ENCODE data around the gene HBEGF. TPM values are rescaled to one million over a fixed set of nuclear protein-coding genes. Genes with fewer than 3 reads are reported as not detected.
"Not testable (repeated sequence)": the region's sequence is repeated elsewhere in the genome, so short reads cannot be mapped to it uniquely, and the experiment has no call there.

The HBEGF gene
- total RNA-seq, 1 donor from 2014 or later, result 25.0 TPM

DNA sequence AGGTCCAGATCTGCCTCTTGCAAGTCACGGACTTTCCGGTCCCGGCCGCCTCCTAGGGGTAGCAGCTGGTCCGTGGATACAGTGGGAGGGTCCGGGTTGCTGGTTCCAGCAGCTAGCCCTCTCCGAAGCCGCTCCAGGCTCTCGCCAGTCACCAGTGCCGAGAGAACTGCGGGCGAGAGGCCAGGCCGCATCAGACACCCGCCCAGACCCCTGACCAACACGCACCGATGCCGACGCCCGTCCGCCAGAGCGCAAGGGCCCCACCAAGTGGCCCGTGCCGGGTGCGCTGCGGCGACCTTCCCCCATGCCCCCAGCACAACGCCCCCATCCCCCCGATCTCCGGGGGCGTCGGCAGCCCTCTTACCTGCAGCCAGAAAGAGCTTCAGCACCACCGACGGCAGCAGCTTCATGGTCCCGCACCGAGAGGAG lies 470 bp downstream of the HBEGF start:
- TF ChIP-seq, protein P1, sequence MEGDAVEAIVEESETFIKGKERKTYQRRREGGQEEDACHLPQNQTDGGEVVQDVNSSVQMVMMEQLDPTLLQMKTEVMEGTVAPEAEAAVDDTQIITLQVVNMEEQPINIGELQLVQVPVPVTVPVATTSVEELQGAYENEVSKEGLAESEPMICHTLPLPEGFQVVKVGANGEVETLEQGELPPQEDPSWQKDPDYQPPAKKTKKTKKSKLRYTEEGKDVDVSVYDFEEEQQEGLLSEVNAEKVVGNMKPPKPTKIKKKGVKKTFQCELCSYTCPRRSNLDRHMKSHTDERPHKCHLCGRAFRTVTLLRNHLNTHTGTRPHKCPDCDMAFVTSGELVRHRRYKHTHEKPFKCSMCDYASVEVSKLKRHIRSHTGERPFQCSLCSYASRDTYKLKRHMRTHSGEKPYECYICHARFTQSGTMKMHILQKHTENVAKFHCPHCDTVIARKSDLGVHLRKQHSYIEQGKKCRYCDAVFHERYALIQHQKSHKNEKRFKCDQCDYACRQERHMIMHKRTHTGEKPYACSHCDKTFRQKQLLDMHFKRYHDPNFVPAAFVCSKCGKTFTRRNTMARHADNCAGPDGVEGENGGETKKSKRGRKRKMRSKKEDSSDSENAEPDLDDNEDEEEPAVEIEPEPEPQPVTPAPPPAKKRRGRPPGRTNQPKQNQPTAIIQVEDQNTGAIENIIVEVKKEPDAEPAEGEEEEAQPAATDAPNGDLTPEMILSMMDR (conservative IDR thresholded peaks at IDR 0.05; ENCODE audit: low read depth, low read length), result peak; percentile 51
- no peak for DNase-seq (ENCODE audit: low read depth)

DNA sequence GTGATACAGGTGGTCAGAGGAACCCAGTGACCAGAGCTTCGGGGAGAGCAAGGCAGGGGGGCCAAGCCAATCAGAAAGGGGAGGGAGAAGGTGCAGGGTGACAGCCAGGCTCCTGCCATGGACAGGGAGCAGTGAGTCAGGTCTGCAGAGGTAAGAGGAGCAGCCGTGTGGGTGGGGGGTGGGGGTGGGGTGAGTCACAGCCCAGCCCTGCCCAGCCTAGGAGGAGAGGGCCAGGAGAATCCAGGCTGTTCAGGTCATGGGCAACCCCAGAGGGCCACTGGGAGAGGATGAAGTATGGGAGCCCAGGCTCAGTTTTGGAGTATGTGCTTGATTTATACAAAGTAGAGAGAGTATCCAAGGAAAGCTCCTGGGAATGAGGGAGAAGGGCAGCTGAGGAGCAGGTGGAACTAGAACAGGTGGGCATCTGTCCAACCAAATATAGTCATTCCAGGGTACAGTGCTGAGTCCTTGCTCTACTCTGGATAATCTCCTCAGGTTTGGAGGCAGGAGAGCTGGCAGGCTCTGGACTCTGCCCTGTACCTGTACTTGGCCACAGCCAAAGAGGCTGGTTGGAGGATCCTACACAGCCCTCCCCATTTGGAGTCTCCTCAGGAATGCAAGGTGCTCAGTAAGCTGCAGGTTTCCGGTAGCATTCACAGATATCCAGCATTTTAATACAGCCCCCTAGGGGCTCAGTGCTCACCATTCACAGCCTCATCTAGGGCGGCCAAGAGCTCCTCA lies 1.6 kb downstream of the HBEGF start:
- DNase-seq (ENCODE audit: low read depth), result no peak

More for the DNA sequence above, 470 bp downstream of the HBEGF start:
- H3K4me3 ChIP-seq (ENCODE audit: low read depth, low read length), result peak overlapping the region; percentile 76

DNA sequence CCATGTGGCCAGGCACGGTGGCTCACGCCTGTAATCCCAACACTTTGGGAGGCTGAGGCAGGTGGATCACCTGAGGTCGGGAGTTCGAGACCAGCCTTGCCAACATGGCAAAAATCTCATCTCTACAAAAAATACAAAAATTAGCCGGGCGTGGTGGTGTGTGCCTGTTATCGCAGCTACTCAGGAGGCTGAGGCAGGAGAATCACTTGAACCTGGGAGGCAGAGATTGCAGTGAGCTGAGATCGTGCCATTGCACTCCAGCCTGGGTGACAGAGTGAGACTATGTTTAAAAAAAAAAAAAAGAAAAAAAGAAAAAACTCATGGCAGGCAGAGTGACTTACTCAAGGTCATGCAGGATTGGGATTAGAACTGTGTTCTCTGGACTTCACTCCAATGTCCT lies 2.6 kb downstream of the HBEGF start:
- DNase-seq (ENCODE audit: low read depth); H3K4me3 ChIP-seq (ENCODE audit: low read depth, low read length): not testable (repeated sequence)

More for the DNA sequence above, 1.6 kb downstream of the HBEGF start:
- H3K4me3 ChIP-seq (ENCODE audit: low read depth, low read length), result peak overlapping the region; percentile 76
- TF ChIP-seq, protein P1 (conservative IDR thresholded peaks at IDR 0.05; ENCODE audit: low read depth, low read length), result no peak

DNA sequence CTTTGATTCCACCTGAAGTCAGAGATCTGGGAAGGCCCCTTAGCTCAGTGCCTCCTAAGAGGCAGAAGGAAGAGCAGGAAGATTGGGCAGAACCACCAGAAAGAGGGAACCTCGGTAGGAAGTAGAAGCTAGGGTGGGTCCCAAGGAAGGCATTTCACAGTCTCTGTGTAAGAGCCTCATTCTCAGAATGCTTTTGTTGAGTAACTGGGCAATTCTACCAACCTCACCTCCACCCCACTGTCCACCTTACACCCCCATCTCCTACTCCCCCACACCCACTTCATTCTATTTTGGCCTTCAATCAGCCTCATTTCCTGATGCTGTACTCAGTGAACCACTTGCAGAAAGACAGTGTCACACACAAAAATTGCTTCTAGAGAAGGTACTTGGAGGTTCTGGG lies 3.5 kb downstream of the HBEGF start:
- H3K4me3 ChIP-seq (ENCODE audit: low read depth, low read length), result no peak overlapping the region
- TF ChIP-seq, protein P1 (conservative IDR thresholded peaks at IDR 0.05; ENCODE audit: low read depth, low read length), result no peak
- no peak for DNase-seq (ENCODE audit: low read depth)

DNA sequence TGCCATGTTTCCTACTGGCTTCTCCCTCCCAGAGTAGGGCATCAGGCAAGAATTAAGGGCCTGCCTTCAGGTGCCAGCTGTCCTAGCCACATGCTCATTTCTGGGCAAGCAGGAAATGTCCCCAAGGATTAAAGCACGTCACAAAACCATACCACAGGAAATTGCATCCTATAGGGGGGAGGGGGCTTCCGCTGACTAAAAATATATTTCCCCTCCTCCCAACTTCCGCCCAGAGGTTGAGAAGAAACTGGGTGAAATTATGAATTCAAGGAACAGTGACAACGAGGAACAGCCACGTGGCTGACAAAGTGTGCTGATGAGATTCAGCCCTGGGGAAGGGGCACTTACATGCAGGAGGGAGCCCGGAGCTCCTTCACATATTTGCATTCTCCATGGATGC lies 4.1 kb downstream of the HBEGF start:
- TF ChIP-seq, protein P1 (conservative IDR thresholded peaks at IDR 0.05; ENCODE audit: low read depth, low read length), result no peak
- no peak for DNase-seq (ENCODE audit: low read depth)
- H3K4me3 ChIP-seq (ENCODE audit: low read depth, low read length), result no peak overlapping the region

DNA sequence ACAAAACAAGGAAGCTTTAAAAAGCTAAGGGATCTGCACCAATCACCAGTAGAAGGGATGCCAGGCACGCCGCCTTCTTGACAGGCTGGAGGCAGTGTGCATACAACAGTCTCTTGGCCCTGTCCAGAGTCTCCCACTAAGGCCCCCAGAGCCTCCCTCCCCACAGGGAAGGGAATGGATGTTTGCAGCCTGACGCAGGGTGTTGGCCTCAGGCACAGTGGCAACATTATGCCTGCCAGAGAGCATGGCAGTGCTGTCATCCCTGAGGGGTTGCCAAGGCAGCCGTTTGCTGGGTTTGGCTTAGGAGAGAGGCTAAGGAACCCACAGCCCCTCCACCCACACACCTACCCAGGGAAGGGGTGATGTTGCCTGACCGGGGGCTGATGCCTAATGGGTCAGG lies 4.8 kb downstream of the HBEGF start:
- H3K4me3 ChIP-seq (ENCODE audit: low read depth, low read length), result no peak overlapping the region
- TF ChIP-seq, protein P1 (conservative IDR thresholded peaks at IDR 0.05; ENCODE audit: low read depth, low read length), result no peak
- no peak for DNase-seq (ENCODE audit: low read depth)

DNA sequence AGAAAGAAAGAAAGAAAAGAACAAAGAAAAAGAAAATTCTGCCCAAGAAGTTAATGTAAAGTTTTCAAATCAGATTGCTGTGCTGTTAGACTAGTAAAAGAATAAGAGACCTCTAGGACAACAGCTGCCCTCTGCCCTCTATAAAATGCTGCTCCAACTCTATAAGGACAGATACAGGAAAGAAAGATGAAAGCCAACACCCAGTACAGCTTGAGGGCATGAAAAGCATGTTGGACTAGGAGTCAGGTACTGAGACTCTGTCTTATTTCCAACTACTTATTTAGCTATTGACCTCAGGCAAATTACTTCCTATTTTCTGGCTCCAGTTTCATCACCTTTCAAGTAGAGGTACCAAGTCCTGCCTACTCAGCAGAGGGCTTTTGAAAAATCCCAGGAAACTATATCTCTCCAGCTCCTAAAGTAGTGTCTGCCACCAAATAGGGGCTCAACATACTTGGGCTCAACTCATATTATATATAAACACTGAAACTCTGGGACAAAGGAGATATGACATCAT lies 5.7 kb downstream of the HBEGF start:
- no peak overlapping the region for H3K4me3 ChIP-seq (ENCODE audit: low read depth, low read length)
- DNase-seq (ENCODE audit: low read depth), result no peak
- TF ChIP-seq, protein P1 (conservative IDR thresholded peaks at IDR 0.05; ENCODE audit: low read depth, low read length), result no peak
